SK-N-SH treated with all-trans-retinoic acid at 6 μM for 48 hours (cell line): ENCODE measurements around the gene PSMG4.

ENCODE experiments used
- ATAC-seq: fragments of 200-7000 bp; cut with Tn5 transposase; 3 replicates; pipeline ENCODE4 v1.9.1; 2020; ENCODE audit warnings: mild to moderate bottlenecking, moderate library complexity
- BACH2 ChIP-seq: fragments of 250-450 bp; sonication (Bioruptor Pico); IDR thresholded peaks from 2 replicates; pipeline ENCODE4 v1.9.0; 2021; ENCODE audit warnings: mild to moderate bottlenecking, borderline replicate concordance
- CREB5 ChIP-seq: fragments of 250-450 bp; sonication (Bioruptor Pico); IDR thresholded peaks from 2 replicates; pipeline ENCODE4 v1.5.1; 2020; ENCODE audit warnings: low read depth, mild to moderate bottlenecking, moderate library complexity
- CSDC2 ChIP-seq: fragments of 250-450 bp; sonication (Bioruptor Pico); IDR thresholded peaks from 2 replicates; pipeline ENCODE4 v1.5.0; 2020; ENCODE audit warnings: mild to moderate bottlenecking, moderate library complexity
- CSRNP3 ChIP-seq: fragments of 250-450 bp; sonication (Bioruptor Pico); IDR thresholded peaks from 2 replicates; pipeline ENCODE4 v1.5.1; 2021; ENCODE audit warnings: mild to moderate bottlenecking, moderate library complexity
- ESRRG ChIP-seq: fragments of 250-450 bp; sonication (Bioruptor Pico); IDR thresholded peaks from 2 replicates; pipeline ENCODE4 v1.6.1; 2021; ENCODE audit warnings: mild to moderate bottlenecking
- GLIS3 ChIP-seq: fragments of 250-450 bp; sonication (Bioruptor Pico); IDR thresholded peaks from 2 replicates; pipeline ENCODE4 v1.5.0; 2020; ENCODE audit warnings: mild to moderate bottlenecking, moderate library complexity
- ISL1 ChIP-seq: fragments of 250-450 bp; sonication (Bioruptor Pico); IDR thresholded peaks from 2 replicates; pipeline ENCODE4 v2.1.2; 2022; ENCODE audit warnings: mild to moderate bottlenecking, moderate library complexity
- POU6F1 ChIP-seq: fragments of 250-450 bp; sonication (Bioruptor Pico); IDR thresholded peaks from 2 replicates; pipeline ENCODE4 v1.8.0; 2021; ENCODE audit warnings: low read depth, mild to moderate bottlenecking, moderate library complexity, borderline replicate concordance
- PPARA ChIP-seq: fragments of 250-450 bp; sonication (Bioruptor Pico); IDR thresholded peaks from 2 replicates; pipeline ENCODE4 v1.5.0; 2020; ENCODE audit warnings: mild to moderate bottlenecking, borderline replicate concordance
- TOX ChIP-seq: fragments of 250-450 bp; sonication (Bioruptor Pico); IDR thresholded peaks from 2 replicates; pipeline ENCODE4 v1.8.0; 2021; ENCODE audit warnings: mild to moderate bottlenecking, moderate library complexity, borderline replicate concordance
- TSHZ2 ChIP-seq: fragments of 250-450 bp; sonication (Bioruptor Pico); IDR thresholded peaks from 2 replicates; pipeline ENCODE4 v1.5.0; 2020; ENCODE audit warnings: mild to moderate bottlenecking, moderate library complexity
- ZFP3 ChIP-seq: fragments of 250-450 bp; sonication (Bioruptor Pico); IDR thresholded peaks from 2 replicates; pipeline ENCODE4 v1.5.0; 2020; ENCODE audit warnings: mild to moderate bottlenecking, moderate library complexity
- ZFP30 ChIP-seq: fragments of 450-650 bp; formaldehyde crosslinking; IDR thresholded peaks from 2 replicates; pipeline ENCODE4 v1.5.0; 2022; ENCODE audit warnings: mild to moderate bottlenecking, moderate library complexity
- ZNF565 ChIP-seq: fragments of 450-650 bp; formaldehyde crosslinking; conservative IDR thresholded peaks from 2 replicates; pipeline ENCODE4 v1.5.0; 2020; ENCODE audit warnings: low read depth, mild to moderate bottlenecking, moderate library complexity
- ZNF70 ChIP-seq: fragments of 450-650 bp; formaldehyde crosslinking; IDR thresholded peaks from 2 replicates; pipeline ENCODE4 v1.5.0; 2020; ENCODE audit warnings: mild to moderate bottlenecking, moderate library complexity
- ZNF8 ChIP-seq: fragments of 450-650 bp; formaldehyde crosslinking; IDR thresholded peaks from 2 replicates; pipeline ENCODE4 v1.5.0; 2020; ENCODE audit warnings: mild to moderate bottlenecking, moderate library complexity

PSMG4 gene

GRCh38 chr6:3267162-3267561 lies 8.4 kb downstream of the PSMG4 start (continued):
- TF ChIP-seq ESRRG (no peak), ZFP30 (no peak), ISL1 (CRISPR knock-in tag) (no peak), BACH2 (CRISPR knock-in tag) (no peak), CSDC2 (CRISPR knock-in tag) (no peak), TOX (CRISPR knock-in tag) (no peak), ZNF565 (CRISPR knock-in tag) (no peak)

- TF ChIP-seq ZFP3 (CRISPR knock-in tag) (no peak), PPARA (no peak), ZNF565 (CRISPR knock-in tag) (no peak), ZNF8 (CRISPR knock-in tag) (no peak), ESRRG (no peak), TOX (CRISPR knock-in tag) (no peak), CSRNP3 (CRISPR knock-in tag) (no peak), POU6F1 (CRISPR knock-in tag) (no peak), TSHZ2 (no peak), CSDC2 (CRISPR knock-in tag) (no peak), ZNF70 (no peak), GLIS3 (CRISPR knock-in tag) (no peak)
- ATAC-seq, result no peak
Observed at GRCh38 chr6:3268680-3269079, 9.9 kb downstream of the PSMG4 start.

GRCh38 chr6:3269281-3269975 lies 10.7 kb downstream of the PSMG4 start:
- ATAC-seq, result no peak
- no peak for TF ChIP-seq ZNF8 (CRISPR knock-in tag)
- no peak for TF ChIP-seq ZNF565 (CRISPR knock-in tag)
- no peak for TF ChIP-seq TOX (CRISPR knock-in tag)
- no peak for TF ChIP-seq GLIS3 (CRISPR knock-in tag)
- TF ChIP-seq CSDC2 (CRISPR knock-in tag), result no peak
- TF ChIP-seq CREB5, result no peak
- no peak for TF ChIP-seq POU6F1 (CRISPR knock-in tag)
- no peak for TF ChIP-seq CSRNP3 (CRISPR knock-in tag)
- no peak for TF ChIP-seq ISL1 (CRISPR knock-in tag)
